Gastrocnemius medialis (tissue), 4 donors: ENCODE results near the gene TLR5.

ENCODE experiments used
- POLR2A ChIP-seq, 2 donors: fragments of 450-650 bp; IDR thresholded peaks; one replicate each; pipeline ENCODE4 v1.6.1; 2017; ENCODE audit warnings: antibody characterized with exemption in 2 of 2, mild to moderate bottlenecking in 2 of 2, moderate library complexity in 2 of 2
- TF ChIP-seq, protein P1 (sequence below), 5 experiments: fragments of 450-650 bp in 3 of 5; fragments of 200-600 bp in 2 of 5; sonication (generic) in 2 of 5; IDR thresholded peaks in 4 of 5; conservative IDR thresholded peaks in 1 of 5; 1 replicate in 4 of 5; 2 replicates in 1 of 5; pipeline ENCODE4 v1.5.1; 2016 to 2019; ENCODE audit warnings: antibody characterized with exemption in 5 of 5, mild to moderate bottlenecking in 3 of 5, moderate library complexity in 3 of 5

GRCh38 chr1:223068900-223069665 lies 74.0 kb downstream of the TLR5 start:
- no peak for TF ChIP-seq POLR2A (IDR thresholded peaks at IDR 0.05)
- TF ChIP-seq, protein P1, sequence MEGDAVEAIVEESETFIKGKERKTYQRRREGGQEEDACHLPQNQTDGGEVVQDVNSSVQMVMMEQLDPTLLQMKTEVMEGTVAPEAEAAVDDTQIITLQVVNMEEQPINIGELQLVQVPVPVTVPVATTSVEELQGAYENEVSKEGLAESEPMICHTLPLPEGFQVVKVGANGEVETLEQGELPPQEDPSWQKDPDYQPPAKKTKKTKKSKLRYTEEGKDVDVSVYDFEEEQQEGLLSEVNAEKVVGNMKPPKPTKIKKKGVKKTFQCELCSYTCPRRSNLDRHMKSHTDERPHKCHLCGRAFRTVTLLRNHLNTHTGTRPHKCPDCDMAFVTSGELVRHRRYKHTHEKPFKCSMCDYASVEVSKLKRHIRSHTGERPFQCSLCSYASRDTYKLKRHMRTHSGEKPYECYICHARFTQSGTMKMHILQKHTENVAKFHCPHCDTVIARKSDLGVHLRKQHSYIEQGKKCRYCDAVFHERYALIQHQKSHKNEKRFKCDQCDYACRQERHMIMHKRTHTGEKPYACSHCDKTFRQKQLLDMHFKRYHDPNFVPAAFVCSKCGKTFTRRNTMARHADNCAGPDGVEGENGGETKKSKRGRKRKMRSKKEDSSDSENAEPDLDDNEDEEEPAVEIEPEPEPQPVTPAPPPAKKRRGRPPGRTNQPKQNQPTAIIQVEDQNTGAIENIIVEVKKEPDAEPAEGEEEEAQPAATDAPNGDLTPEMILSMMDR (IDR thresholded peaks at IDR 0.05 in 4 of 5, conservative IDR thresholded peaks at IDR 0.05 in 1 of 5) = no peak
